ENCODE data around the gene LRMDA.

Gene LRMDA

GRCh38 chr10:75939541-75939940 is 508.1 kb downstream of the LRMDA start:
- DNase-seq (ENCODE audit: low read depth in 2 of 2, low spot score in 1 of 2) = no peak

- no peak for DNase-seq (ENCODE audit: low read depth in 2 of 2, low spot score in 1 of 2)
These were observed 509.3 kb downstream of the LRMDA start for GRCh38 chr10:75940742-75941141.

GRCh38 chr10:75941223-75941801 is 509.9 kb downstream of the LRMDA start:
- no peak for DNase-seq (ENCODE audit: low read depth in 2 of 2, low spot score in 1 of 2)

- no peak for DNase-seq (ENCODE audit: low read depth in 2 of 2, low spot score in 1 of 2)
These were observed 512.6 kb downstream of the LRMDA start for GRCh38 chr10:75944061-75944460.

- no peak for DNase-seq (ENCODE audit: low read depth in 2 of 2, low spot score in 1 of 2)
These were observed 517.2 kb downstream of the LRMDA start for GRCh38 chr10:75948583-75948982.

GRCh38 chr10:75950307-75950706 is 518.9 kb downstream of the LRMDA start:
- no peak for DNase-seq (ENCODE audit: low read depth in 2 of 2, low spot score in 1 of 2)

GRCh38 chr10:75950997-75951589 is 519.7 kb downstream of the LRMDA start:
- no peak for DNase-seq (ENCODE audit: low read depth in 2 of 2, low spot score in 1 of 2)

- DNase-seq (ENCODE audit: low read depth in 2 of 2, low spot score in 1 of 2) = no peak
These were observed 520.2 kb downstream of the LRMDA start for GRCh38 chr10:75951627-75952026.

GRCh38 chr10:75952093-75952492 is 520.7 kb downstream of the LRMDA start:
- DNase-seq (ENCODE audit: low read depth in 2 of 2, low spot score in 1 of 2) = no peak

GRCh38 chr10:75954486-75954885 is 523.1 kb downstream of the LRMDA start:
- DNase-seq (ENCODE audit: low read depth in 2 of 2, low spot score in 1 of 2) = no peak

- DNase-seq (ENCODE audit: low read depth in 2 of 2, low spot score in 1 of 2) = no peak
These were observed 524.6 kb downstream of the LRMDA start for GRCh38 chr10:75955973-75956502.

- DNase-seq (ENCODE audit: low read depth in 2 of 2, low spot score in 1 of 2) = no peak
These were observed 525.2 kb downstream of the LRMDA start for GRCh38 chr10:75956624-75957023.

GRCh38 chr10:75957314-75958120 is 526.1 kb downstream of the LRMDA start:
- no peak for DNase-seq (ENCODE audit: low read depth in 2 of 2, low spot score in 1 of 2)

GRCh38 chr10:75959209-75959608 is 527.8 kb downstream of the LRMDA start:
- DNase-seq (ENCODE audit: low read depth in 2 of 2, low spot score in 1 of 2) = no peak

GRCh38 chr10:75959912-75960311 is 528.5 kb downstream of the LRMDA start:
- DNase-seq (ENCODE audit: low read depth in 2 of 2, low spot score in 1 of 2) = no peak

- DNase-seq (ENCODE audit: low read depth in 2 of 2, low spot score in 1 of 2) = no peak
These were observed 531.1 kb downstream of the LRMDA start for GRCh38 chr10:75962395-75963061.

GRCh38 chr10:75967491-75967890 is 536.1 kb downstream of the LRMDA start:
- no peak for DNase-seq (ENCODE audit: low read depth in 2 of 2, low spot score in 1 of 2)

- DNase-seq (ENCODE audit: low read depth in 2 of 2, low spot score in 1 of 2) = no peak
These were observed 537.6 kb downstream of the LRMDA start for GRCh38 chr10:75969031-75969430.

GRCh38 chr10:75971402-75972211 is 540.2 kb downstream of the LRMDA start:
- DNase-seq (ENCODE audit: low read depth in 2 of 2, low spot score in 1 of 2) = no peak

GRCh38 chr10:75972491-75973276 is 541.3 kb downstream of the LRMDA start:
- DNase-seq (ENCODE audit: low read depth in 2 of 2, low spot score in 1 of 2) = no peak

All from stimulated activated CD8-positive, alpha-beta memory T cell treated with anti-CD3 and anti-CD28 coated beads, Interleukin-4, amount 100 ng/mL, for 1 hour (primary cell).